Mucosa of stomach (tissue), 1 donor: Measurements from ENCODE around the gene CDKN1B.
A peak's percentile ranks its signal among the peaks of the same experiment; 100 is the strongest.

Experiments
- H3K27me3 ChIP-seq: one replicate; pipeline ENCODE4 v1.7.0; 2013; ENCODE audit warnings: mild to moderate bottlenecking, low read length; ENCODE audit not compliant: control insufficient read depth, insufficient read depth
- H3K36me3 ChIP-seq: one replicate; pipeline ENCODE4 v1.7.0; 2013; ENCODE audit warnings: low read length; ENCODE audit not compliant: control insufficient read depth, insufficient read depth
- H3K4me1 ChIP-seq: one replicate; pipeline ENCODE4 v1.7.0; 2013; ENCODE audit warnings: mild to moderate bottlenecking, low read length; ENCODE audit not compliant: control insufficient read depth, insufficient read depth
- H3K4me3 ChIP-seq: one replicate; pipeline ENCODE4 v1.7.0; 2013; ENCODE audit warnings: low read length
- H3K9ac ChIP-seq: one replicate; pipeline ENCODE4 v1.7.0; 2013; ENCODE audit warnings: mild to moderate bottlenecking, low read length, moderate library complexity
- H3K9me3 ChIP-seq: one replicate; pipeline ENCODE4 v1.7.0; 2013; ENCODE audit warnings: mild to moderate bottlenecking, low read length, moderate library complexity; ENCODE audit not compliant: control insufficient read depth
- donor health status: Pancreatic carcinoma.

CDKN1B gene

DNA sequence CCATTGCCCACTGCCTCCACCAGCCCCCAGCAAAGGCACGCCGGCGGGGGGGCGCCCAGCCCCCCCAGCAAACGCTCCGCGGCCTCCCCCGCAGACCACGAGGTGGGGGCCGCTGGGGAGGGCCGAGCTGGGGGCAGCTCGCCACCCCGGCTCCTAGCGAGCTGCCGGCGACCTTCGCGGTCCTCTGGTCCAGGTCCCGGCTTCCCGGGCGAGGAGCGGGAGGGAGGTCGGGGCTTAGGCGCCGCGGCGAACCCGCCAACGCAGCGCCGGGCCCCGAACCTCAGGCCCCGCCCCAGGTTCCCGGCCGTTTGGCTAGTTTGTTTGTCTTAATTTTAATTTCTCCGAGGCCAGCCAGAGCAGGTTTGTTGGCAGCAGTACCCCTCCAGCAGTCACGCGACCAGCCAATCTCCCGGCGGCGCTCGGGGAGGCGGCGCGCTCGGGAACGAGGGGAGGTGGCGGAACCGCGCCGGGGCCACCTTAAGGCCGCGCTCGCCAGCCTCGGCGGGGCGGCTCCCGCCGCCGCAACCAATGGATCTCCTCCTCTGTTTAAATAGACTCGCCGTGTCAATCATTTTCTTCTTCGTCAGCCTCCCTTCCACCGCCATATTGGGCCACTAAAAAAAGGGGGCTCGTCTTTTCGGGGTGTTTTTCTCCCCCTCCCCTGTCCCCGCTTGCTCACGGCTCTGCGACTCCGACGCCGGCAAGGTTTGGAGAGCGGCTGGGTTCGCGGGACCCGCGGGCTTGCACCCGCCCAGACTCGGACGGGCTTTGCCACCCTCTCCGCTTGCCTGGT lies at the start of gene CDKN1B:
Gene CDKN1B, plus strand, starts transcription at position 576 of the 793 bp plus-strand sequence. CDS start 472 bp downstream, outside the sequence.
- no peaks in the 10 kb centered on the region for H3K36me3 ChIP-seq
- H3K9ac ChIP-seq, result peak within 1 kb of the TSS; percentile 94
- peaks cover 40% of the 10 kb centered on the region for H3K4me1 ChIP-seq
- H3K27me3 ChIP-seq, result no peaks in the 10 kb centered on the region
- no peaks in the 10 kb centered on the region for H3K9me3 ChIP-seq
- peak within 1 kb of the TSS; percentile 70 for H3K4me3 ChIP-seq

DNA sequence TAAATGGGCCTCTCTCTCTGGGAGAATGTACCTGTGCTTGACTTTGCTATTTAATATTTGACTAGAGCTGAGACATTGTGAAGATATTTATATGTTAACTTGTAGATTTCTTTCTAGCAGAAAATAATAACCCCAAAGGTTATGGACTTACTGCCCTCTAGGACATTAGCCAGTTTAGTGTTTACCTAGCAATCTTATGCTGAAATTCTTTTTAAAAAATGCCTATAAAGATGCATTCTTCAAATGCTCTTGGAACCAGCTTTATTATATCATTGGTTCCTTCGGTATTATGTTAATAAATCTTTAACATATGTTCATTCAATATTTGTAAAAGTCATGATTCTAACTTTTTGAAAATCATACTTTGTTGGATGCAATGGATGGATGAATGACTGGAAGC lies 49.2 kb upstream of the CDKN1B start:
- Histone ChIP-seq H3K9ac (no peak overlapping the region), H3K9me3 (no peaks in the 10 kb centered on the region), H3K27me3 (no peaks in the 10 kb centered on the region), H3K4me1 (no peaks in the 10 kb centered on the region), H3K4me3 (no peak overlapping the region), H3K36me3 (no peaks in the 10 kb centered on the region)

DNA sequence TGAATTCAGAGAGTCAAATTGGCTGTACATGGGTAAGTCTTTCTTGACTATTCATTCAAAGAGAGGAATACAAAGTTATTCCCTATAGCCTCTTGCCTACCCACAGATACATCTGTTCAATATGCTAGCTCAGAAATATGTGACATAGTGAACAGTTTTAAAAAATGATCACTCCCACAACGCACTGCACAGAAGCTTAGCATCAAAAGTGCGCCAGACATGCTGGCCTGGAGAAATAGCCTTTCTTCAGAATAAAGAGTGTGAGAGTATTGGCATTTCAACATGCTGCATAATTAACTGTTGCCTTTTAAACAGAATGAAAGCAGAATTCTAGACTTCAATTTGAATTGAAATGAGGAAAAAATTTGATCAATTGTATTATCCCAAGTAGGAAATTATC lies 48.1 kb upstream of the CDKN1B start:
- H3K4me3 ChIP-seq, result no peak overlapping the region
- no peak overlapping the region for H3K9ac ChIP-seq
- H3K4me1 ChIP-seq, result no peaks in the 10 kb centered on the region
- no peaks in the 10 kb centered on the region for H3K9me3 ChIP-seq
- H3K27me3 ChIP-seq, result no peaks in the 10 kb centered on the region
- H3K36me3 ChIP-seq, result no peaks in the 10 kb centered on the region

DNA sequence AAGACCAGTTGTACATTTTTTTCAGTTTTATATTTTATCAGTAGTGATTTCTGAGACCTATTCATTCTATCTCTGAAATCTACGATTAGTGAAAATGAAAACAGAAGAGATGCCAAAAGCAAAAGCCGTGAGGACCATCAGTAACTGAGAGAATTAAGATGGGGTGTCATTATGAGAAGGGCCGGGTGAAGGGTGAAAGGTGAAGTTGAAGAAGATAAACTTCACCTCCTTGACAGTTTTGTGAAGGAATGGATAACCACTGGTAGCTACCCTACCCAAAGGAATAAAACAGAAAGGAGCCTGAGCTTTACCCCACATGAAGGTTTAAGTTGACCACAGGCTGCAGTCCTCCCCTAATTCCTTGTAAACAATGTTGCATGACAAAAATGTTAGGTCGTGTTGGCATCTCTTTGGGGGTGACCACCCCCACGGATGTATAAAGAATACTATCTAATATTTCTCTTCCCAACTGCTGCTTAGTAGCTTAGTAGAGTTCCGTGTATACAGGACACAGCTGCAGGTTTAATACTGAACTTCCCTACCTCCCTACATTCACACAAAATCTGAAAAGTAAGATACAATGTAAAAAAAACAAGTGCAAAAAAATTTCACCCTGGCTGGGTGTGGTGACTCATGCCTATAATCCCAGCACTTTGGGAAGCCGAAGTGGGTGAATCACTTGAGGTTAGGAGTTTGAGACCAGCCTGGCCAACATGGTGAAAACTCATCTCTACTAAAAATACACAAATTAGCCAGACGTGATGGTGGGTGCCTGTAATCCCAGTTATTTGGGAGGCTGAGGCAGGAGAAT lies 45.1 kb upstream of the CDKN1B start:
- H3K9me3 ChIP-seq, result no peaks in the 10 kb centered on the region
- no peak overlapping the region for H3K4me3 ChIP-seq
- H3K4me1 ChIP-seq, result no peaks in the 10 kb centered on the region
- H3K9ac ChIP-seq, result no peak overlapping the region
- no peaks in the 10 kb centered on the region for H3K27me3 ChIP-seq
- H3K36me3 ChIP-seq, result no peaks in the 10 kb centered on the region

GRCh38 chr12:12673296-12673695 lies 43.9 kb upstream of the CDKN1B start:
- H3K9ac ChIP-seq, result no peak overlapping the region
- H3K36me3 ChIP-seq, result no peaks in the 10 kb centered on the region
- no peaks in the 10 kb centered on the region for H3K9me3 ChIP-seq
- H3K27me3 ChIP-seq, result no peaks in the 10 kb centered on the region
- H3K4me1 ChIP-seq, result no peaks in the 10 kb centered on the region
- H3K4me3 ChIP-seq, result no peak overlapping the region

GRCh38 chr12:12676605-12677004 lies 40.6 kb upstream of the CDKN1B start:
- H3K9me3 ChIP-seq, result no peaks in the 10 kb centered on the region
- no peak overlapping the region for H3K4me3 ChIP-seq
- no peaks in the 10 kb centered on the region for H3K4me1 ChIP-seq
- H3K36me3 ChIP-seq, result no peaks in the 10 kb centered on the region
- H3K27me3 ChIP-seq, result no peaks in the 10 kb centered on the region
- no peak overlapping the region for H3K9ac ChIP-seq

DNA sequence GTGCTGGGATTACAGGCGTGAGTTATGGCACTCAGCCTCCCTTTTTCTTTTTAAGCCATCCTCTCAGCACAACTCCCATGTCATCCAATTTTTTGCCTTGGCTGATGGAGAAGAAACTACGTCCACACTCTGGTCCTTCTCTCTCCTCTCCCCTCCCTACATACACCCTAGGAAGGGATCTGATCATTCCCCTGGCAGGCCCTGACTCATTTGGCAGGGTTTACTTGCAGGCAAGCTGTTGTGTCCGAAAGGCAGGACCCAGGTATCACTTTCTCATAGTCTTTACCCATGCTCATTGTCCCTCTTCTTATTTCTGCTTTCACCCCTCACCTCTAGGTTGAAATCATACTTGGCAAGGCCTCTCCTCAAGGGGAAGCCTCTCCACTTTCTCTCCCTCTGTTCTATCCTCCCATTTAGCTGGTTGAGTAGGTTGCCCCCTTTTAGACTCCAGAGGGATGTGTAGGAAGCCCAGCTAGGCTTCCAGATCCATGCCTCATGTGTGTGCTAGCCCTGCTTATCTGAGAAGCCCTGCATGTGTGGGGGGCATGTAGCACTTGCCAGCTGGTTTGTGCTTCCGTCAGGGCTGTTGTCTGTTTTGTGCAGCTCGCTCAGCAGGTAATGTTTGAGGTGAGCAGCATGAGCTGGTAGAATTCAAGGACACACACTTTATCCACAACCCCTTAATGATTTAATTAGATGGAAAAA lies 36.0 kb upstream of the CDKN1B start:
- Histone ChIP-seq H3K9me3 (no peaks in the 10 kb centered on the region), H3K27me3 (no peaks in the 10 kb centered on the region), H3K4me1 (no peaks in the 10 kb centered on the region), H3K4me3 (no peak overlapping the region), H3K9ac (no peak overlapping the region), H3K36me3 (no peaks in the 10 kb centered on the region)

DNA sequence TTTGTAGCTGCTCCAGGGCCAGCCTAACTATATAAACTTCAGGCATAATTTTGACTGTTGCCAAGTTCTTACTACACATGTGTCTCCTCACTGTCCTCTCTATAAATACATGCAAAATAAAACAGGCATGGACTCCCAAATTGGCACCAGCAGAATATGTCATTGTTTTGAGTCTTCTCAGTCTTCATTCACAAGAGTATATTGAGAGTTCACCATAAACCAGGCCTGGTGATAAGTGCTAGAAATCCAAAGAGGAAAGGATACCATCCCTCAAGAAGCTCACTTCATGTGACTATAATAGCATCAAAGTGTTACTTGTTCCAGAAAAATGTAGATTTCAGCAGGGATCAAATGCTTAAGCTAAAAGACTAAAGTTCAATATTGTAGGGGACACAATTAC lies 34.9 kb upstream of the CDKN1B start:
- H3K4me3 ChIP-seq, result no peak overlapping the region
- no peaks in the 10 kb centered on the region for H3K9me3 ChIP-seq
- no peaks in the 10 kb centered on the region for H3K36me3 ChIP-seq
- H3K4me1 ChIP-seq, result no peaks in the 10 kb centered on the region
- no peaks in the 10 kb centered on the region for H3K27me3 ChIP-seq
- no peak overlapping the region for H3K9ac ChIP-seq

DNA sequence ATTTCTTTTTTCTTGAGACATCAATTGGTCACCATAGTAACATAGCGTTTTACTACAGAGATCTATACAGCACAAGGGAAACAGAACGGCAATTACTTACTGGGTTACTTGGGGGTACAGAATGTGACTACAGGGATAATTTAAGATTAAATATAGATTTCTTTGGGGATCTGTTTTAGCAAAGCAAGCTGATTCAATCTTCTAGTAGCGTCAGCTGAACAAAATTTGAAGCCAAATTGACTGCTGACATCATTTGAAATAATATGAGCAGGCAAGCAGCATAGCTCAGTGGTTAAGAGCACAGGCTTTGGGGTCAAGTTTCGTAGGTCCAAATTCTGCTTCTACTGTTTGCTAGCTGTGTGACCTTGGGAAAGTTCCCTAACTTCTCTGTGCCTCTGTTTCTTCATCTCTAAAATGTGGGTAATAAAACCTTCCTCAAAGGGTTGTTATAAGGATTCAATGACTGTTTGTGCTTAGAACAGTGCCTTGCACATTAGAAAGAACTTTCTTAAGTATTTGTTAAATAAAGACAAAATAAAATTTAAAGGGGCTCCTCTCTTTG lies 34.0 kb upstream of the CDKN1B start:
- Histone ChIP-seq H3K27me3 (no peaks in the 10 kb centered on the region), H3K36me3 (no peaks in the 10 kb centered on the region), H3K9me3 (no peaks in the 10 kb centered on the region), H3K4me3 (no peak overlapping the region), H3K4me1 (no peaks in the 10 kb centered on the region), H3K9ac (no peak overlapping the region)

DNA sequence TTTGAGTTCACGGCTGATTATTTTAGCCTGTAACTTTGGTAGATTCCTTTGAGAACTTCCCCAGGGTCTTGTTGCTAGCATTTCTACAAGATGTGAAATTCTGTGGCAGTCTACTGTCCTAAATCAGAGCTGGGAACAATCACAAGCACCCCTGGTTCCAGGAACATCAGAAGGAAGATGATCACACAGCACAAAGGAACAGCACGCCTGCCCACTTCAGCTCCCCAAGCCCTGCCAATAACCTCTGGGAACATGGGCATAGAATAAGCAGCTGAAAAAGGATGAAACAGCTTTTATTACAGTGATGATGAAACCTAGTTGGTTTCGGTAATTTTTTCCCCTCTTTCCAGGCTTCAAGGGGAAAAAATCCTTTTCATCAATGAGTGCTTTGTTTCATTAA lies 33.4 kb upstream of the CDKN1B start:
- Histone ChIP-seq H3K9ac (no peak overlapping the region), H3K4me3 (no peak overlapping the region), H3K27me3 (no peaks in the 10 kb centered on the region)

GRCh38 chr12:12684375-12685106 lies 32.6 kb upstream of the CDKN1B start:
- H3K4me1 ChIP-seq, result no peaks in the 10 kb centered on the region
- no peaks in the 10 kb centered on the region for H3K27me3 ChIP-seq
- H3K9me3 ChIP-seq, result no peaks in the 10 kb centered on the region
- no peaks in the 10 kb centered on the region for H3K36me3 ChIP-seq
- H3K9ac ChIP-seq, result no peak overlapping the region
- no peak overlapping the region for H3K4me3 ChIP-seq

More for the DNA sequence above, 33.4 kb upstream of the CDKN1B start:
- Histone ChIP-seq H3K36me3 (no peaks in the 10 kb centered on the region), H3K9me3 (no peaks in the 10 kb centered on the region), H3K4me1 (no peaks in the 10 kb centered on the region)
